H1 (cell line): Measurements from ENCODE around the gene SOHLH1. TPM values are rescaled to one million over a fixed set of nuclear protein-coding genes. Genes with fewer than 3 reads are reported as not detected.

ENCODE experiments used
- CTCF ChIA-PET: fragments of 300-600 bp; sonication (Branson Sonifier 250); formaldehyde crosslinking; loops from one replicate; lab custom pipeline; 2021; ENCODE audit not compliant: partially characterized antibody; lab: Charles Lee
- POLR2A ChIA-PET: fragments of 300-600 bp; sonication (Branson Sonifier 250); formaldehyde crosslinking; loops from one replicate; lab custom pipeline; 2021; ENCODE audit warnings: inconsistent platforms; ENCODE audit not compliant: partially characterized antibody; lab: Charles Lee
- DNase-seq, 2 experiments: peaks; one replicate each; pipeline versions ENCODE4 v3.0.0 to v3.0.0-alpha.2; 2010 to 2022; ENCODE audit warnings: low spot score in 2 of 2, low read depth in 1 of 2, mixed read lengths in 1 of 2
- FAIRE-seq: peaks from 2 replicates; lab custom pipeline; 2011; peaks lifted over from hg19 to GRCh38; lab: Jason Lieb, UNC
- H2AFZ ChIP-seq: 2 replicates; pipeline ENCODE4 v1.8.1; 2012; ENCODE audit warnings: low read length, inconsistent platforms
- H2AK5ac ChIP-seq: 2 replicates; pipeline ENCODE4 v1.6.1; 2013; ENCODE audit warnings: low read depth, low read length
- H2BK120ac ChIP-seq: replicated peaks from 2 replicates; pipeline ENCODE3; 2013; ENCODE audit warnings: low read depth, low read length, inconsistent platforms
- H2BK12ac ChIP-seq: 2 replicates; pipeline ENCODE4 v1.6.1; 2013; ENCODE audit warnings: low read depth, low read length
- H2BK15ac ChIP-seq: 2 replicates; pipeline ENCODE4 v1.6.1; 2013; ENCODE audit warnings: low read length
- H2BK20ac ChIP-seq: 2 replicates; pipeline ENCODE4 v1.6.1; 2013; ENCODE audit warnings: low read length
- H2BK5ac ChIP-seq: 2 replicates; pipeline ENCODE4 v1.6.1; 2013; ENCODE audit warnings: low read depth, low read length
- H3K14ac ChIP-seq: 2 replicates; pipeline ENCODE4 v1.6.1; 2013; ENCODE audit warnings: inconsistent platforms; ENCODE audit not compliant: insufficient read length
- H3K18ac ChIP-seq: 2 replicates; pipeline ENCODE4 v1.6.1; 2013; ENCODE audit warnings: low read length; ENCODE audit errors: extremely low read depth
- H3K23ac ChIP-seq: 2 replicates; pipeline ENCODE4 v1.6.1; 2013; ENCODE audit warnings: inconsistent platforms; ENCODE audit not compliant: insufficient read length
- H3K23me2 ChIP-seq: 2 replicates; pipeline ENCODE4 v1.6.1; 2013; ENCODE audit warnings: low read depth, low read length
- H3K27ac ChIP-seq: 2 replicates; pipeline ENCODE4 v1.6.1; 2011; ENCODE audit warnings: low read depth, low read length, inconsistent platforms
- H3K27me3 ChIP-seq, 4 experiments: replicated peaks in 1 of 4; 1 replicate in 1 of 4; 2 replicates in 3 of 4; pipeline versions ENCODE4 v1.6.1 to v1.8.1; 2011 to 2013; ENCODE audit warnings: low read length in 3 of 4, mild to moderate bottlenecking in 3 of 4, inconsistent platforms in 2 of 4, mixed read lengths in 2 of 4, moderate library complexity in 1 of 4; ENCODE audit not compliant: control insufficient read depth in 3 of 4, insufficient read depth in 3 of 4; ENCODE audit errors: extremely low read depth in 1 of 4
- H3K36me3 ChIP-seq, 4 experiments: 2 replicates each; pipeline versions ENCODE4 v1.6.1 to v1.8.1; 2011 to 2013; ENCODE audit warnings: mild to moderate bottlenecking in 4 of 4, low read length in 3 of 4, moderate library complexity in 2 of 4, control low read depth in 1 of 4, inconsistent platforms in 1 of 4; ENCODE audit not compliant: insufficient read depth in 4 of 4, control insufficient read depth in 2 of 4
- H3K4ac ChIP-seq: replicated peaks from 2 replicates; pipeline ENCODE3; 2013; ENCODE audit warnings: low read length, low read depth, mixed read lengths, inconsistent platforms; ENCODE audit not compliant: insufficient read length
- H3K4me1 ChIP-seq, 4 experiments: replicated peaks in 1 of 4; 1 replicate in 1 of 4; 2 replicates in 3 of 4; pipeline versions ENCODE4 v1.6.1 to v1.8.1; 2011 to 2013; ENCODE audit warnings: low read length in 3 of 4, inconsistent platforms in 2 of 4, mixed read lengths in 1 of 4; ENCODE audit not compliant: insufficient read depth in 4 of 4, control insufficient read depth in 3 of 4
- H3K4me2 ChIP-seq, 2 experiments: 2 replicates each; pipeline versions ENCODE4 v1.6.1 to v1.8.1; 2011 to 2013; ENCODE audit warnings: low read depth in 2 of 2, low read length in 2 of 2, control low read depth in 1 of 2, inconsistent platforms in 1 of 2, mild to moderate bottlenecking in 1 of 2; ENCODE audit not compliant: insufficient read depth in 1 of 2
- H3K4me3 ChIP-seq, 4 experiments: fragments of 200-600, 300-600 bp in 1 of 4; sonication (generic), shearing (Covaris generic), sonication (Bioruptor Twin) in 1 of 4; 2 replicates each; pipeline versions ENCODE4 v1.5.1 to v1.8.1; 2011 to 2016; ENCODE audit warnings: low read length in 4 of 4, low read depth in 3 of 4, control low read depth in 2 of 4, inconsistent platforms in 2 of 4, mild to moderate bottlenecking in 2 of 4, mixed read lengths in 1 of 4, moderate library complexity in 1 of 4; ENCODE audit not compliant: insufficient read depth in 2 of 4; ENCODE audit errors: extremely low read depth in 1 of 4
- H3K56ac ChIP-seq: replicated peaks from 2 replicates; pipeline ENCODE3; 2013; ENCODE audit warnings: low read depth, mild to moderate bottlenecking, mixed read lengths, low read length, inconsistent platforms; ENCODE audit not compliant: insufficient read length
- H3K79me1 ChIP-seq: 2 replicates; pipeline ENCODE4 v1.6.1; 2013; ENCODE audit warnings: low read depth, low read length, control low read depth
- H3K79me2 ChIP-seq, 2 experiments: 2 replicates each; pipeline versions ENCODE4 v1.6.1 to v1.8.1; 2012 to 2013; ENCODE audit warnings: low read length in 2 of 2, mild to moderate bottlenecking in 2 of 2, inconsistent platforms in 1 of 2; ENCODE audit not compliant: insufficient read depth in 2 of 2, control insufficient read depth in 1 of 2
- H3K9ac ChIP-seq, 4 experiments: replicated peaks in 1 of 4; 1 replicate in 1 of 4; 2 replicates in 3 of 4; pipeline versions ENCODE4 v1.6.1 to v1.8.1; 2011 to 2013; ENCODE audit warnings: low read depth in 3 of 4, low read length in 3 of 4, control low read depth in 2 of 4, mild to moderate bottlenecking in 2 of 4, moderate library complexity in 2 of 4, inconsistent platforms in 1 of 4; ENCODE audit errors: extremely low read depth in 1 of 4
- H3K9me3 ChIP-seq, 2 experiments: 2 replicates each; pipeline versions ENCODE4 v1.6.1 to v1.8.1; 2012 to 2013; ENCODE audit warnings: mild to moderate bottlenecking in 2 of 2, moderate library complexity in 2 of 2, control low read depth in 1 of 2, inconsistent platforms in 1 of 2, low read depth in 1 of 2, low read length in 1 of 2, mixed read lengths in 1 of 2; ENCODE audit not compliant: insufficient read depth in 2 of 2
- H4K20me1 ChIP-seq, 2 experiments: replicated peaks in 1 of 2; 2 replicates each; pipeline versions ENCODE3 to v1.8.1; 2011 to 2013; ENCODE audit warnings: inconsistent platforms in 2 of 2, low read length in 2 of 2, mild to moderate bottlenecking in 1 of 2; ENCODE audit not compliant: insufficient read depth in 2 of 2, control insufficient read depth in 1 of 2
- H4K5ac ChIP-seq: 2 replicates; pipeline ENCODE4 v1.6.1; 2013; ENCODE audit warnings: low read length, low read depth, mixed read lengths, inconsistent platforms; ENCODE audit not compliant: insufficient read length
- H4K8ac ChIP-seq: 2 replicates; pipeline ENCODE4 v1.8.0; 2013; ENCODE audit warnings: mild to moderate bottlenecking, moderate library complexity, low read length, inconsistent platforms; ENCODE audit not compliant: insufficient read depth; ENCODE audit errors: extremely low read depth
- H4K91ac ChIP-seq: replicated peaks from 2 replicates; pipeline ENCODE3; 2013; ENCODE audit warnings: low read length, mixed read lengths, inconsistent platforms; ENCODE audit not compliant: insufficient read length
- ASH2L ChIP-seq: fragments of 200-600, 300-600 bp; sonication (generic); IDR thresholded peaks from one replicate; pipeline ENCODE4 v1.7.1; 2017; ENCODE audit warnings: low read length
- EZH2 ChIP-seq: fragments of 200-600 bp; sonication (generic); IDR thresholded peaks from 2 replicates; pipeline ENCODE4 v1.7.1; 2012; ENCODE audit warnings: low read depth, mild to moderate bottlenecking, moderate library complexity, low read length, inconsistent platforms; ENCODE audit not compliant: severe bottlenecking
- GTF2F1 ChIP-seq: IDR thresholded peaks from 2 replicates; pipeline ENCODE4 v1.6.1; 2012; ENCODE audit warnings: low read depth, low read length, improper control_type of control experiment, borderline replicate concordance
- JUN ChIP-seq: IDR thresholded peaks from 2 replicates; pipeline ENCODE4 v1.6.1; 2011; ENCODE audit warnings: low read depth, mild to moderate bottlenecking, improper control_type of control experiment, low read length
- POLR2A ChIP-seq, 2 experiments: IDR thresholded peaks; 1 replicate in 1 of 2; 2 replicates in 1 of 2; pipeline ENCODE4 v1.6.1; 2011; ENCODE audit warnings: low read depth in 2 of 2, low read length in 2 of 2, mild to moderate bottlenecking in 2 of 2; ENCODE audit errors: control extremely low read depth in 1 of 2
- POLR2AphosphoS5 ChIP-seq: IDR thresholded peaks from 2 replicates; pipeline ENCODE4 v1.6.1; 2011; ENCODE audit warnings: low read depth, low read length
- RBBP5 ChIP-seq: IDR thresholded peaks from 2 replicates; pipeline ENCODE4 v1.7.1; 2012; ENCODE audit warnings: low read depth, mild to moderate bottlenecking, inconsistent platforms, low read length, moderate library complexity, borderline replicate concordance
- SP4 ChIP-seq: IDR thresholded peaks from 2 replicates; pipeline ENCODE4 v1.6.1; 2012; ENCODE audit warnings: low read length, inconsistent platforms
- WGBS, 2 experiments: shearing (Covaris generic) in 1 of 2; methylation state at CpG; one replicate each; pipeline versions ENCODE4 v1.1.6 to v1.1.7; 2013 to 2015; ENCODE audit warnings: low lambda C conversion rate in 2 of 2, mixed read lengths in 2 of 2, inconsistent platforms in 1 of 2, low coverage in 1 of 2, missing lambda C conversion rate in 1 of 2; ENCODE audit not compliant: insufficient replicate concordance in 2 of 2, insufficient coverage in 1 of 2, insufficient read length in 1 of 2; ENCODE audit errors: extremely low coverage in 1 of 2, missing lambda C conversion rate in 1 of 2; 5-methylcytosine and 5-hydroxymethylcytosine counted together
- polyA plus RNA-seq, 7 experiments: library from polyadenylated mRNA; depleted of rRNA in 3 of 7; stranded (reverse) in 5 of 7; unstranded in 2 of 7; fragments of >200 nt in 5 of 7; fragments of 200-250 nt in 2 of 7; gene quantifications; 1 replicate in 5 of 7; 2 replicates in 1 of 7; 4 replicates in 1 of 7; pipeline versions ENCODE4 v1.2.1 to v1.2.3, GENCODE V29; 2011 to 2013; ENCODE audit warnings: missing spikeins in 2 of 7, mixed read lengths in 2 of 7
- total RNA-seq: library from RNA; stranded (reverse); fragmentation: NEBNext Ultra II Directional; extraction: Animal tissue kit (Norgen Biotek cat#: 25700); gene quantifications from 2 replicates; pipeline ENCODE4 v1.2.1, GENCODE V29; 2021

SOHLH1 gene
- total and polyA plus RNA-seq, 2 of the 8 experiments (the other 6 are each of a cell fraction or from before 2014, with no cell fraction given), result 0.11 TPM; not detected in 1

DNA sequence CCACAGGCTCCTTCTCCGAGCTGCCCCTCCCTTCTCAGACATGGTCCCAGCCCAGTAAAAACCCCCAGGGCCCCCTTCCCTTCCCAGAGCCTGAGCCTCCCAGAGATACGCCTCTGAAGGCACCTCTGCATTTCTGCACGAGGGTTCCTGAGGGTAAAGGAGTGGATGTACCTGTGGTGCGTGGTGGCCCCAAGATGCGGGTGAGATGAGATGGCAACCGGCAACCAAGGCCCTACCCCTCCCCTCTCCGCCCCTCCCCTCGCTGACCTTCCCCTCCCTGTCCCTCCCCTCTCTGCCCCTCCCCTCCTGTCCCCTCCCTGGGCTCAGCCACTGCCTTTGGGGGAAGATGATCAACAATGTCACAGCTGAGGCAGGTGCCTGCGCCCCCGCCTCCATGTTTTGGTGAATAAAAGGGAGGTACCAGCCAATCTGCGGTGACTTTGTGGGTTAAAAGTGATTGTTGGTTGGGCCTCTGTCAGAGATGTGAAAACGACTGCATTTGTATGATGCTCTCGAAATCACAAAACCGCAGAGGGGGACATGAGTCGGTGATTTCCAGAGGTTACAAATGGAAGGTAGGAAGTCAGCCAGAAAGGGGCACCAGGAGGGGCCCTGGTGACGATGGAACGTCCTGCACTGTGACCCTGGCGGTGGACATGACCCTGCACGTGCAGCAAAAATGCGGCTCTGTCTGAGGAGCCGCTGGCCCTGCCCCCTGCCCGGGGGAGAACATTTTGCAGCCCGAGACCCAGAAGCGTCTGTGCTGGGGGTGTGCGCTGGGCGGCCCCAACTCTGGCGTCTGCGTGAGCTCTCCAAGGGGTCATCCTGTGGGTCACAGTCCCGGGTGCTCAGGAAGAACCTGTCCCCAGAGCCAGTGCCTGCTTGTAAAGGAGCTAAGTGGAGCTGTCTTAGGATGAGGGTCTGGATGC is 32.5 kb downstream of the SOHLH1 start:
- no peak overlapping the region for H3K9ac ChIP-seq
- H3K23me2 ChIP-seq, result no peaks in the 10 kb centered on the region
- CTCF ChIA-PET, result interaction anchor here (0.6 to 1.6 kb wide), 5 partner anchors 9 to 165 kb away, joined by 3 to 4 read pairs (median 3); no protein-coding TSS in a partner anchor
- no peak overlapping the region for H2BK15ac ChIP-seq
- no peak for DNase-seq
- no peaks in the 10 kb centered on the region for H3K79me2 ChIP-seq
- no peaks in the 10 kb centered on the region for H3K79me1 ChIP-seq
- POLR2A ChIA-PET, result interaction anchor here (0.5 to 0.9 kb wide), 3 partner anchors 9 to 79 kb away, joined by 3 to 4 read pairs (median 3); no protein-coding TSS in a partner anchor
- no peak overlapping the region for H3K23ac ChIP-seq
- H4K20me1 ChIP-seq, result no peaks in the 10 kb centered on the region
- H2AK5ac ChIP-seq, result no peak overlapping the region
- no peak overlapping the region for H2BK120ac ChIP-seq
- H3K4me3 ChIP-seq, result no peak overlapping the region
- no peak overlapping the region for H2AFZ ChIP-seq
- no peak overlapping the region for H3K18ac ChIP-seq
- H4K91ac ChIP-seq, result no peak overlapping the region
- H3K14ac ChIP-seq, result no peak overlapping the region
- no peak for FAIRE-seq
- no peak overlapping the region for H4K5ac ChIP-seq
- no peak overlapping the region for H2BK5ac ChIP-seq
- TF ChIP-seq POLR2AphosphoS5, result no peak
- TF ChIP-seq GTF2F1, result no peak
- no peak for TF ChIP-seq SP4
- no peak for TF ChIP-seq ASH2L
- TF ChIP-seq RBBP5, result no peak
- no peak for TF ChIP-seq JUN
- TF ChIP-seq EZH2, result no peak
- no peak for TF ChIP-seq POLR2A (IDR thresholded peaks at IDR 0.05; ENCODE audit: control extremely low read depth in 1 of 2, low read depth in 2 of 2, low read length in 2 of 2)
- WGBS, 2 experiments, result 89% methylated on average over 24 of the region's 29 CpGs; no CpG with 5 or more reads in 1 of the 2 experiments
- no peak overlapping the region for H2BK20ac ChIP-seq
- H3K56ac ChIP-seq, result no peak overlapping the region
- no peaks in the 10 kb centered on the region for H3K36me3 ChIP-seq
- H3K4ac ChIP-seq, result no peak overlapping the region
- H3K4me1 ChIP-seq, result peaks cover 0 to 6% (median 3%) of the 10 kb centered on the region in 4 experiments; a peak in 4 of 7 replicates
- H2BK12ac ChIP-seq, result no peak overlapping the region
- peaks cover 4 to 19% of the 10 kb centered on the region in 2 experiments; a peak in 3 of 4 replicates for H3K9me3 ChIP-seq
- H3K27me3 ChIP-seq, result no peaks in the 10 kb centered on the region; a peak in 1 of 7 replicates
- H3K4me2 ChIP-seq, result no peak overlapping the region
- H3K27ac ChIP-seq, result no peak overlapping the region
- H4K8ac ChIP-seq, result 0 out of 2 replicates have a peak overlapping the region, but pooled peaks have one; percentile 40
